ENCODE data around the gene MRAS. TPM values are rescaled to one million over a fixed set of nuclear protein-coding genes. Genes with fewer than 3 reads are reported as not detected.
"Not testable (repeated sequence)": the region's sequence is repeated elsewhere in the genome, so short reads cannot be mapped to it uniquely, and the experiment has no call there.

Gene MRAS
- polyA plus RNA-seq, 4 donors = 0.45 to 10.1 (median 3.6) TPM

GRCh38 chr3:138374573-138375134, 26.3 kb downstream of the MRAS start:
- H3K4me3 ChIP-seq (ENCODE audit: low read depth in 1 of 3, low read length in 3 of 3) = no peak overlapping the region
- peaks cover 0 to 3% (median 0%) of the 10 kb centered on the region in 3 donors for H3K36me3 ChIP-seq (ENCODE audit: control insufficient read depth in 3 of 3, insufficient read depth in 2 of 3, low read depth in 1 of 3, low read length in 3 of 3)
- H3K27ac ChIP-seq (ENCODE audit: low read depth in 1 of 3, low read length in 2 of 3) = no peak overlapping the region
- no peaks in the 10 kb centered on the region for H3K4me1 ChIP-seq (ENCODE audit: control insufficient read depth in 3 of 3, insufficient read depth in 2 of 3, low read depth in 1 of 3, low read length in 2 of 3)
- no peak for FAIRE-seq
- H3K27me3 ChIP-seq (ENCODE audit: control insufficient read depth in 3 of 3, insufficient read depth in 3 of 3, low read length in 3 of 3) = no peaks in the 10 kb centered on the region
- peaks cover 0 to 3% of the 10 kb centered on the region in 2 donors for H3K9me3 ChIP-seq (ENCODE audit: control insufficient read depth in 2 of 2, insufficient read depth in 1 of 2, low read depth in 1 of 2, low read length in 1 of 2)
- no peak for DNase-seq
- WGBS, 3 donors = 59 to 74% (median 66%) methylated on average over 2 of the region's 2 CpGs

GRCh38 chr3:138375447-138375846, 27.1 kb downstream of the MRAS start:
- no peak for FAIRE-seq
- peaks cover 0 to 3% (median 0%) of the 10 kb centered on the region in 3 donors for H3K36me3 ChIP-seq (ENCODE audit: control insufficient read depth in 3 of 3, insufficient read depth in 2 of 3, low read depth in 1 of 3, low read length in 3 of 3)

GRCh38 chr3:138376663-138377062, 28.3 kb downstream of the MRAS start:
- Histone ChIP-seq H3K9me3 (ENCODE audit: control insufficient read depth in 2 of 2, insufficient read depth in 1 of 2, low read depth in 1 of 2, low read length in 1 of 2) (peaks cover 0 to 3% of the 10 kb centered on the region in 2 donors), H3K4me1 (ENCODE audit: control insufficient read depth in 3 of 3, insufficient read depth in 2 of 3, low read depth in 1 of 3, low read length in 2 of 3) (no peaks in the 10 kb centered on the region), H3K27ac (ENCODE audit: low read depth in 1 of 3, low read length in 2 of 3) (no peak overlapping the region), H3K4me3 (ENCODE audit: low read depth in 1 of 3, low read length in 3 of 3) (no peak overlapping the region), H3K27me3 (ENCODE audit: control insufficient read depth in 3 of 3, insufficient read depth in 3 of 3, low read length in 3 of 3) (no peaks in the 10 kb centered on the region), H3K36me3 (ENCODE audit: control insufficient read depth in 3 of 3, insufficient read depth in 2 of 3, low read depth in 1 of 3, low read length in 3 of 3) (peaks cover 0 to 3% (median 0%) of the 10 kb centered on the region in 3 donors)
- DNase-seq (no peak), FAIRE-seq (no peak)
- 63 to 83% (median 69%) methylated on average over 2 of the region's 2 CpGs for WGBS, 3 donors

More at GRCh38 chr3:138375447-138375846, 27.1 kb downstream of the MRAS start:
- peaks cover 0 to 3% of the 10 kb centered on the region in 2 donors for H3K9me3 ChIP-seq (ENCODE audit: control insufficient read depth in 2 of 2, insufficient read depth in 1 of 2, low read depth in 1 of 2, low read length in 1 of 2)
- no peak overlapping the region for H3K4me3 ChIP-seq (ENCODE audit: low read depth in 1 of 3, low read length in 3 of 3)
- no peaks in the 10 kb centered on the region for H3K27me3 ChIP-seq (ENCODE audit: control insufficient read depth in 3 of 3, insufficient read depth in 3 of 3, low read length in 3 of 3)
- no peak for DNase-seq
- no peak overlapping the region for H3K27ac ChIP-seq (ENCODE audit: low read depth in 1 of 3, low read length in 2 of 3)
- no peaks in the 10 kb centered on the region for H3K4me1 ChIP-seq (ENCODE audit: control insufficient read depth in 3 of 3, insufficient read depth in 2 of 3, low read depth in 1 of 3, low read length in 2 of 3)
- WGBS, 3 donors = 69 to 74% (median 71%) methylated on average over 4 of the region's 4 CpGs

GRCh38 chr3:138377212-138377611, 28.8 kb downstream of the MRAS start:
- H3K4me1 ChIP-seq (ENCODE audit: control insufficient read depth in 3 of 3, insufficient read depth in 2 of 3, low read depth in 1 of 3, low read length in 2 of 3); H3K9me3 ChIP-seq (ENCODE audit: control insufficient read depth in 2 of 2, insufficient read depth in 1 of 2, low read depth in 1 of 2, low read length in 1 of 2); H3K27ac ChIP-seq (ENCODE audit: low read depth in 1 of 3, low read length in 2 of 3); FAIRE-seq; H3K36me3 ChIP-seq (ENCODE audit: control insufficient read depth in 3 of 3, insufficient read depth in 2 of 3, low read depth in 1 of 3, low read length in 3 of 3); H3K27me3 ChIP-seq (ENCODE audit: control insufficient read depth in 3 of 3, insufficient read depth in 3 of 3, low read length in 3 of 3); DNase-seq; H3K4me3 ChIP-seq (ENCODE audit: low read depth in 1 of 3, low read length in 3 of 3): not testable (repeated sequence)
- 85 to 94% (median 86%) methylated on average over 11 of the region's 11 CpGs for WGBS, 3 donors

GRCh38 chr3:138377804-138378203, 29.4 kb downstream of the MRAS start:
- FAIRE-seq = no peak
- Histone ChIP-seq H3K4me3 (ENCODE audit: low read depth in 1 of 3, low read length in 3 of 3) (no peak overlapping the region), H3K4me1 (ENCODE audit: control insufficient read depth in 3 of 3, insufficient read depth in 2 of 3, low read depth in 1 of 3, low read length in 2 of 3) (no peaks in the 10 kb centered on the region), H3K9me3 (ENCODE audit: control insufficient read depth in 2 of 2, insufficient read depth in 1 of 2, low read depth in 1 of 2, low read length in 1 of 2) (peaks cover 0 to 3% of the 10 kb centered on the region in 2 donors), H3K27ac (ENCODE audit: low read depth in 1 of 3, low read length in 2 of 3) (no peak overlapping the region), H3K27me3 (ENCODE audit: control insufficient read depth in 3 of 3, insufficient read depth in 3 of 3, low read length in 3 of 3) (no peaks in the 10 kb centered on the region), H3K36me3 (ENCODE audit: control insufficient read depth in 3 of 3, insufficient read depth in 2 of 3, low read depth in 1 of 3, low read length in 3 of 3) (peaks cover 0 to 3% (median 0%) of the 10 kb centered on the region in 3 donors)
- DNase-seq = no peak
- 71 to 78% (median 72%) methylated on average over 5 of the region's 5 CpGs for WGBS, 3 donors

- H3K36me3 ChIP-seq (ENCODE audit: control insufficient read depth in 3 of 3, insufficient read depth in 2 of 3, low read depth in 1 of 3, low read length in 3 of 3) = peaks cover 0 to 3% (median 0%) of the 10 kb centered on the region in 3 donors
- H3K27me3 ChIP-seq (ENCODE audit: control insufficient read depth in 3 of 3, insufficient read depth in 3 of 3, low read length in 3 of 3) = no peaks in the 10 kb centered on the region
- no peak for DNase-seq
- 76 to 88% (median 77%) methylated on average over 5 of the region's 5 CpGs for WGBS, 3 donors
- no peak overlapping the region for H3K27ac ChIP-seq (ENCODE audit: low read depth in 1 of 3, low read length in 2 of 3)
- H3K9me3 ChIP-seq (ENCODE audit: control insufficient read depth in 2 of 2, insufficient read depth in 1 of 2, low read depth in 1 of 2, low read length in 1 of 2) = peaks cover 0 to 3% of the 10 kb centered on the region in 2 donors
- H3K4me3 ChIP-seq (ENCODE audit: low read depth in 1 of 3, low read length in 3 of 3) = no peak overlapping the region
- no peaks in the 10 kb centered on the region for H3K4me1 ChIP-seq (ENCODE audit: control insufficient read depth in 3 of 3, insufficient read depth in 2 of 3, low read depth in 1 of 3, low read length in 2 of 3)
- no peak for FAIRE-seq
Measured at GRCh38 chr3:138378331-138378730, 30.0 kb downstream of the MRAS start.

GRCh38 chr3:138378990-138379389, 30.6 kb downstream of the MRAS start:
- no peak overlapping the region for H3K4me3 ChIP-seq (ENCODE audit: low read depth in 1 of 3, low read length in 3 of 3)
- H3K4me1 ChIP-seq (ENCODE audit: control insufficient read depth in 3 of 3, insufficient read depth in 2 of 3, low read depth in 1 of 3, low read length in 2 of 3) = no peaks in the 10 kb centered on the region
- no peak overlapping the region for H3K27ac ChIP-seq (ENCODE audit: low read depth in 1 of 3, low read length in 2 of 3)
- no peak for DNase-seq
- peaks cover 0 to 3% (median 0%) of the 10 kb centered on the region in 3 donors for H3K36me3 ChIP-seq (ENCODE audit: control insufficient read depth in 3 of 3, insufficient read depth in 2 of 3, low read depth in 1 of 3, low read length in 3 of 3)
- H3K27me3 ChIP-seq (ENCODE audit: control insufficient read depth in 3 of 3, insufficient read depth in 3 of 3, low read length in 3 of 3) = no peaks in the 10 kb centered on the region
- FAIRE-seq = no peak
- WGBS, 3 donors = 75 to 100% (median 83%) methylated on average over 1 of the region's 1 CpG
- peaks cover 0 to 3% of the 10 kb centered on the region in 2 donors for H3K9me3 ChIP-seq (ENCODE audit: control insufficient read depth in 2 of 2, insufficient read depth in 1 of 2, low read depth in 1 of 2, low read length in 1 of 2)

GRCh38 chr3:138381413-138381901, 33.1 kb downstream of the MRAS start:
- Histone ChIP-seq H3K9me3 (ENCODE audit: control insufficient read depth in 2 of 2, insufficient read depth in 1 of 2, low read depth in 1 of 2, low read length in 1 of 2) (peaks cover 0 to 3% of the 10 kb centered on the region in 2 donors), H3K4me1 (ENCODE audit: control insufficient read depth in 3 of 3, insufficient read depth in 2 of 3, low read depth in 1 of 3, low read length in 2 of 3) (no peaks in the 10 kb centered on the region), H3K27ac (ENCODE audit: low read depth in 1 of 3, low read length in 2 of 3) (peak overlapping the region in 1 of 3 donors; percentile 56), H3K27me3 (ENCODE audit: control insufficient read depth in 3 of 3, insufficient read depth in 3 of 3, low read length in 3 of 3) (no peaks in the 10 kb centered on the region), H3K4me3 (ENCODE audit: low read depth in 1 of 3, low read length in 3 of 3) (no peak overlapping the region), H3K36me3 (ENCODE audit: control insufficient read depth in 3 of 3, insufficient read depth in 2 of 3, low read depth in 1 of 3, low read length in 3 of 3) (peaks cover 0 to 3% (median 0%) of the 10 kb centered on the region in 3 donors)
- FAIRE-seq = no peak
- 69 to 83% (median 77%) methylated on average over 5 of the region's 5 CpGs for WGBS, 3 donors
- no peak for DNase-seq

All from small intestine (tissue), 7 donors.